ES-I3 (cell line): ENCODE results near the gene C3orf22.

Source experiments
- H3K36me3 ChIP-seq: 2 replicates; pipeline ENCODE4 v1.6.1; 2013; ENCODE audit warnings: mild to moderate bottlenecking, low read length, control low read depth, moderate library complexity; ENCODE audit not compliant: insufficient read depth
- H3K4me1 ChIP-seq: 2 replicates; pipeline ENCODE4 v1.6.1; 2013; ENCODE audit warnings: mild to moderate bottlenecking, control low read depth, low read length; ENCODE audit not compliant: insufficient read depth
- H3K9ac ChIP-seq: 2 replicates; pipeline ENCODE4 v1.6.1; 2013; ENCODE audit warnings: low read depth, mild to moderate bottlenecking, low read length, moderate library complexity
- H3K9me3 ChIP-seq: 2 replicates; pipeline ENCODE4 v1.6.1; 2013; ENCODE audit warnings: mild to moderate bottlenecking, low read length, moderate library complexity; ENCODE audit not compliant: control insufficient read depth, insufficient read depth

C3orf22 gene

GRCh38 chr3:126570103-126570541 lies 11.4 kb upstream of the C3orf22 start:
- Histone ChIP-seq H3K9ac (no peak overlapping the region), H3K9me3 (no peaks in the 10 kb centered on the region), H3K36me3 (no peaks in the 10 kb centered on the region), H3K4me1 (no peaks in the 10 kb centered on the region)

- no peaks in the 10 kb centered on the region for H3K4me1 ChIP-seq
- no peak overlapping the region for H3K9ac ChIP-seq
- H3K36me3 ChIP-seq: no peaks in the 10 kb centered on the region
Observed at GRCh38 chr3:126569390-126569975, 10.8 kb upstream of the C3orf22 start.

DNA sequence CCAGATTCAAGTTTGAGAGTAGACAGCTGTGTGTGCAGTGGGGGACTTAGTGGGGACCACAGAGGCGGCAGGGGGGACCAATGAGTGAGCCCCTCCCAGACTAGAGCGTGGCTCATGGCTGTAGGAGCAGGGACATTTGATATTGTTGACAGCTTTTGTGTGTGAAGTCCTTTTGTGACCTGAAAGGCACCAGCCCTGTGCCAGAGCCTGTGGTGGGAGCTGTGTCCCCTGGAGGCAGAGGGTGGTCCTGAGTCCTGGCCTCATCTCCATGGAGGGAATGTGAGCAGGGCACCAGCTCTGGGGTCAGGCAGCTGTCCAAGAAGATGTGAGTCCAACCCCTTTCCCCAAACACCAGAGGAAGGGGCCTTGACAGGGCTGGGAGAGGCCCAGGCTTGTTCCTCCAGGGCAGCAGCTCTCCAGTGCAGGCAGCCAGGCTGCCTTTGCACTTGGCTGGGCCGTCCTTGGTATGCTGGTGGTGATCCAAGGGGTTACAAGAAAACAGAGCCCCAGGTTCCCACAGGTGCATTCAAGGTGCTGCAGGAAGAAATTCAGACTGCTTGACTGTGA lies 10.1 kb upstream of the C3orf22 start:
- Histone ChIP-seq H3K9me3 (no peaks in the 10 kb centered on the region), H3K36me3 (no peaks in the 10 kb centered on the region), H3K4me1 (no peaks in the 10 kb centered on the region), H3K9ac (no peak overlapping the region)

More at GRCh38 chr3:126569390-126569975, 10.8 kb upstream of the C3orf22 start:
- no peaks in the 10 kb centered on the region for H3K9me3 ChIP-seq

GRCh38 chr3:126567696-126568438 lies 9.1 kb upstream of the C3orf22 start:
- no peaks in the 10 kb centered on the region for H3K9me3 ChIP-seq
- H3K36me3 ChIP-seq: no peaks in the 10 kb centered on the region
- H3K4me1 ChIP-seq: no peaks in the 10 kb centered on the region
- H3K9ac ChIP-seq: no peak overlapping the region

- no peaks in the 10 kb centered on the region for H3K4me1 ChIP-seq
- H3K36me3 ChIP-seq: no peaks in the 10 kb centered on the region
- H3K9ac ChIP-seq: no peak overlapping the region
- H3K9me3 ChIP-seq: no peaks in the 10 kb centered on the region
Observed at GRCh38 chr3:126562737-126563276, 4.1 kb upstream of the C3orf22 start.

DNA sequence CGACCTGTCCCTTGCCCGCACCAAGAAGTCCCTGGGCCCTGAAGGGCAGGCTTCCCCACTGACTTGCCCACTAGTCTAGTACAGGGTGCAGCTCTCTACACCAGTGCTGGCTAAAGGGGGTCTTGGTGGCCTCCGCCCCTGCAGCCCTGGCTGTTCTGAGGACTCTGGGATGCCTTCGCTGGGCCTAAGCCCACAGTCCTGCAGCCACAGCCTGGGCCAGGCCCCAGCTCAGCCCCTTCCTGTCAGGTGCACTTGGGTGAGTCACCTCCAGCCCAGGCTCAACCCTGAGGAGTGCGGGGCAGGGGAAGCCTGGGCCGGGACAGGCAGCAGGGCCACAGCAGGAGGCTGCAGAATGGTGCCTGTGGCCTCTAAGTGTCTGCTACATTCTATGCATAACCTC lies 971 bp downstream of the C3orf22 start:
- H3K4me1 ChIP-seq: no peaks in the 10 kb centered on the region
- no peaks in the 10 kb centered on the region for H3K9me3 ChIP-seq
- H3K36me3 ChIP-seq: no peaks in the 10 kb centered on the region
- no peak overlapping the region for H3K9ac ChIP-seq

DNA sequence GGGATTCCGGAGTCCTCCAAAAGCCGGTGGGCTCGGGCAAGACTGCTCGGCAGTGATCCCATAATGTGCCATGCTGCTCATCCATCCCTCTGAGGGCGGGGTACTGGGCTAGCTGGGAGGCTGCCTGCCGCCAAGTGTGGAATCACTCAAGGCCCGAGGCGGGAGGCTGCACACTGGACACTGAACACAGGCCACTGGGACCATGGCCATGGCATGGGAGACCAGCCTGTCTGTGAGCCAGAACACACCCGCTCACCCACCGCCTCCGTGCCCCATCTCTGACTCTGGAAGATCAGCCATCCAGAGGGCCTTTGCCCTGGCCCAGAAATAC lies 1.4 kb downstream of the C3orf22 start:
- no peak overlapping the region for H3K9ac ChIP-seq
- no peaks in the 10 kb centered on the region for H3K4me1 ChIP-seq
- no peaks in the 10 kb centered on the region for H3K9me3 ChIP-seq
- H3K36me3 ChIP-seq: no peaks in the 10 kb centered on the region

- Histone ChIP-seq H3K9me3 (no peaks in the 10 kb centered on the region), H3K36me3 (no peaks in the 10 kb centered on the region), H3K4me1 (no peaks in the 10 kb centered on the region), H3K9ac (no peak overlapping the region)
Observed at GRCh38 chr3:126556637-126557414, 1.9 kb downstream of the C3orf22 start.

- no peak overlapping the region for H3K9ac ChIP-seq
- no peaks in the 10 kb centered on the region for H3K9me3 ChIP-seq
- H3K36me3 ChIP-seq: no peaks in the 10 kb centered on the region
- no peaks in the 10 kb centered on the region for H3K4me1 ChIP-seq
Observed at GRCh38 chr3:126555795-126556636, 2.7 kb downstream of the C3orf22 start.

DNA sequence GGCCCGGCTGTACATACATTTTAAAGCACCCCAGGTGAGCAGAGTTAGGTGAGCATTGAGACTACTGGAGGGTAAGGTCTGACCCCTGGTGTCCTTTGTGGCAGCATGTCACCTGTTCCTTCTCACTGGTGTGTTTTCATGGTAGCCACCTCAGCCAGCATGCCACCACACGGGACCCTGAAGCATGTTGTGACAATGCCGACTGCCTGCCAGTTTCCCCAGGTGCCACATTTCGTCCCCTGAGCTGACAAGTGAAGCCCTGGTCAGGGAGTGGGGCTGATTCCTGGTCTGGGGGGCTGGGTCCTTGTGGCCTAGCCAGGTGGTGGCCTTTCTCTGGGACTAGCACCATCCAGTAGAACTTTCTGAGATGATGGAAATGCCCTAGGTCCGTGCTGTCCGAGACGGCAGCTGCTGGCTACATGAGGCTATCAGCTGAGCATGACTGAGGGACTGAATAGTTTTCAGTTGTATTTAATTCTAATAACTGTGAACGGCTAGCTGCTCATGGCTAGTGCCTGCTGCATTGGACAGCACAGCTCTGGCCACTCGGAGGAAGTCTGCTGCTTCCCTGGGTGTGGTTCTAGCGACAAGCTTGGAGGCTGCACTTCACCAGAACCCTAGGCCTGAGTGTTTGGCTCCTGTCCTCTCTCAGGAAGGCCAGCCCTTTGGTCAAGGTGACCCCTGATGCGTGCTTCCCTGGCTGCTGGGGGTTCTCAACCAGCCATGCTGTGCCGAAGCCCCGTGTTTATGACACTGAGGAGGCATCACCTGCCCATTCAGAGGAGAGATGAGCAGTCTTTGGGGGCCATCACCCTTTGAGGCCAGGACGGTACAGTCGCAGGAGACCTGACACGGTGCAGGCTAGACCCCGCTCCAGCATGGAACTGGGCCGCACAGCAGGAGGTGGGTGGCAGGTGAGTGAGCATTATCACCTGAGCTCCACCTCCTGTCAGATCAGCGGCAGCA lies 3.9 kb downstream of the C3orf22 start:
- Histone ChIP-seq H3K9ac (no peak overlapping the region), H3K36me3 (no peaks in the 10 kb centered on the region), H3K4me1 (peaks cover 3% of the 10 kb centered on the region), H3K9me3 (no peaks in the 10 kb centered on the region)

- H3K9ac ChIP-seq: no peak overlapping the region
Observed at GRCh38 chr3:126553284-126554084, 5.2 kb downstream of the C3orf22 start.

DNA sequence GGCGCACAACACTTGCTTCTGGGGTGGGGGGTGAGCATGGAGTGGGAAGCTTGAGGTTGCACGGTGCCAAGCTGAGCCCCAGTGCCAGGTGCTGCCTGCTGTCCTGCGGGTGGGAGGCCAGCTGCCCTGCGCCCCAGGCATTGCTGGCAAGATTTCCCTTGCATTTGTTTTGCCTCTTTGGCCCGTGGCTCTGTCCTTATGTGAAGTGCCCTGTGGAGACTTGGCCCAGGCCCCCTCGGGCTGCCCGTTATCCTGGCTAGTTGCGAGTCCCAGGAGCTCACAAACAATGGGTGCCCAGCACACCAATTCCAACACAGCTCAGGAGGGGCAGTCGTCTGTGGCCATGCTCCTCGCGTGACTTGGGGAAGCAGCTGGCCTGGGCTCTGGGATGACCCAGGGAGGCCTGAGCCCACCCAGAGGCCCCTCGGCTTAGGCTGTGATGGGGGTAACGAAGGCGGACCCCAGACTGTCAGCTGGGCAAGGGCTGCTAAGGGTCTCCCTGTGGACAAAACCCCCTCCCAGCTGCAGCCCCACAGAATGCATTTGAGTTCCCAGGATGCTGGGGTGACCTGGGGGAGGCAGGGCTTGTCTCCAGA lies 5.9 kb downstream of the C3orf22 start:
- Histone ChIP-seq H3K4me1 (peaks cover 21% of the 10 kb centered on the region), H3K9ac (no peak overlapping the region), H3K9me3 (no peaks in the 10 kb centered on the region)

More at GRCh38 chr3:126553284-126554084, 5.2 kb downstream of the C3orf22 start:
- no peaks in the 10 kb centered on the region for H3K9me3 ChIP-seq
- peaks cover 17% of the 10 kb centered on the region for H3K4me1 ChIP-seq
- H3K36me3 ChIP-seq: no peaks in the 10 kb centered on the region

More for the DNA sequence above, 5.9 kb downstream of the C3orf22 start:
- H3K36me3 ChIP-seq: no peaks in the 10 kb centered on the region
